ENCODE results near the gene CABP4.

CABP4 gene

GRCh38 chr11:67455054-67455453 is at the start of gene CABP4:
Gene CABP4 (plus strand): TSS chr11:67455354. CDS start chr11:67455424, 70 bp downstream.
- no peak for DNase-seq
- in situ Hi-C loops (cut with HindIII; ENCODE audit: low pct_ligation_motif_present, low pct_unique_long_range_greater_than_20kb, low sequenced_read_pairs): no loop called here

GRCh38 chr11:67405688-67406339 is 49.3 kb upstream of the CABP4 start:
- in situ Hi-C loops (cut with HindIII; ENCODE audit: low pct_ligation_motif_present, low pct_unique_long_range_greater_than_20kb, low sequenced_read_pairs): no loop called here
- DNase-seq: no peak

- in situ Hi-C loops (cut with HindIII; ENCODE audit: low pct_ligation_motif_present, low pct_unique_long_range_greater_than_20kb, low sequenced_read_pairs): no loop called here
- no peak for DNase-seq
Observed at GRCh38 chr11:67406420-67406968, 48.7 kb upstream of the CABP4 start.

GRCh38 chr11:67406969-67407687 is 48.0 kb upstream of the CABP4 start:
- DNase-seq: no peak
- in situ Hi-C loops (cut with HindIII; ENCODE audit: low pct_ligation_motif_present, low pct_unique_long_range_greater_than_20kb, low sequenced_read_pairs): no loop called here

GRCh38 chr11:67407688-67408163 is 47.4 kb upstream of the CABP4 start:
- in situ Hi-C loops (cut with HindIII; ENCODE audit: low pct_ligation_motif_present, low pct_unique_long_range_greater_than_20kb, low sequenced_read_pairs): no loop called here
- no peak for DNase-seq

- in situ Hi-C loops (cut with HindIII; ENCODE audit: low pct_ligation_motif_present, low pct_unique_long_range_greater_than_20kb, low sequenced_read_pairs): no loop called here
- DNase-seq: no peak
Observed at GRCh38 chr11:67408437-67409200, 46.5 kb upstream of the CABP4 start.

GRCh38 chr11:67409261-67409666 is 45.9 kb upstream of the CABP4 start:
- in situ Hi-C loops (cut with HindIII; ENCODE audit: low pct_ligation_motif_present, low pct_unique_long_range_greater_than_20kb, low sequenced_read_pairs): no loop called here
- no peak for DNase-seq

- in situ Hi-C loops (cut with HindIII; ENCODE audit: low pct_ligation_motif_present, low pct_unique_long_range_greater_than_20kb, low sequenced_read_pairs): no loop called here
Observed at GRCh38 chr11:67409781-67410368, 45.3 kb upstream of the CABP4 start.

GRCh38 chr11:67410369-67410831 is 44.8 kb upstream of the CABP4 start:
- in situ Hi-C loops (cut with HindIII; ENCODE audit: low pct_ligation_motif_present, low pct_unique_long_range_greater_than_20kb, low sequenced_read_pairs): no loop called here
- DNase-seq: no peak

More at GRCh38 chr11:67409781-67410368, 45.3 kb upstream of the CABP4 start:
- no peak for DNase-seq

- in situ Hi-C loops (cut with HindIII; ENCODE audit: low pct_ligation_motif_present, low pct_unique_long_range_greater_than_20kb, low sequenced_read_pairs): no loop called here
- DNase-seq: no peak
Observed at GRCh38 chr11:67410984-67411784, 44.0 kb upstream of the CABP4 start.

GRCh38 chr11:67411785-67412152 is 43.4 kb upstream of the CABP4 start:
- no peak for DNase-seq
- in situ Hi-C loops (cut with HindIII; ENCODE audit: low pct_ligation_motif_present, low pct_unique_long_range_greater_than_20kb, low sequenced_read_pairs): no loop called here

GRCh38 chr11:67412495-67413179 is 42.5 kb upstream of the CABP4 start:
- in situ Hi-C loops (cut with HindIII; ENCODE audit: low pct_ligation_motif_present, low pct_unique_long_range_greater_than_20kb, low sequenced_read_pairs): no loop called here
- DNase-seq: no peak

- in situ Hi-C loops (cut with HindIII; ENCODE audit: low pct_ligation_motif_present, low pct_unique_long_range_greater_than_20kb, low sequenced_read_pairs): no loop called here
- no peak for DNase-seq
Observed at GRCh38 chr11:67413266-67413849, 41.8 kb upstream of the CABP4 start.

GRCh38 chr11:67415501-67416304 is 39.5 kb upstream of the CABP4 start, which contains the start of gene CARNS1:
Gene CARNS1 (plus strand): TSS chr11:67415678. CDS start chr11:67416200, 522 bp downstream.
- DNase-seq: no peak
- in situ Hi-C loops (cut with HindIII; ENCODE audit: low pct_ligation_motif_present, low pct_unique_long_range_greater_than_20kb, low sequenced_read_pairs): no loop called here

- in situ Hi-C loops (cut with HindIII; ENCODE audit: low pct_ligation_motif_present, low pct_unique_long_range_greater_than_20kb, low sequenced_read_pairs): no loop called here
- no peak for DNase-seq
Observed at GRCh38 chr11:67416416-67417335, 38.5 kb upstream of the CABP4 start.
